SK-N-SH treated with all-trans-retinoic acid at 6 μM for 48 hours (cell line): ENCODE results near the gene ZFYVE28.

Source experiments
- ARNTL ChIP-seq: fragments of 450-650 bp; formaldehyde crosslinking; IDR thresholded peaks from 2 replicates; pipeline ENCODE4 v1.5.0; 2020; ENCODE audit warnings: low read depth, mild to moderate bottlenecking, moderate library complexity, borderline replicate concordance
- OSR1 ChIP-seq: fragments of 250-450 bp; sonication (Bioruptor Pico); IDR thresholded peaks from 2 replicates; pipeline ENCODE4 v1.8.0; 2022; ENCODE audit warnings: moderate library complexity, mild to moderate bottlenecking, inconsistent platforms
- ZFP30 ChIP-seq: fragments of 450-650 bp; formaldehyde crosslinking; IDR thresholded peaks from 2 replicates; pipeline ENCODE4 v1.5.0; 2022; ENCODE audit warnings: mild to moderate bottlenecking, moderate library complexity

GRCh38 chr4:2354118-2354517, 64.3 kb downstream of the ZFYVE28 start:
- no peak for TF ChIP-seq OSR1 (CRISPR knock-in tag)
- TF ChIP-seq ARNTL (CRISPR knock-in tag) = no peak
- TF ChIP-seq ZFP30 = no peak
